Ishikawa (cell line): ENCODE measurements around the gene NFYC.

Source experiments
- EGR1 ChIP-seq: IDR thresholded peaks from 2 replicates; pipeline ENCODE4 v1.6.1; 2012
- RAD21 ChIP-seq: IDR thresholded peaks from 2 replicates; pipeline ENCODE4 v1.6.1; 2012; ENCODE audit warnings: low read depth
- TCF12 ChIP-seq: IDR thresholded peaks from 2 replicates; pipeline ENCODE4 v1.6.1; 2012; ENCODE audit warnings: low read depth
- TF ChIP-seq, protein P1 (sequence below): IDR thresholded peaks from 2 replicates; pipeline ENCODE4 v1.6.1; 2012; ENCODE audit warnings: low read depth, mild to moderate bottlenecking

DNA sequence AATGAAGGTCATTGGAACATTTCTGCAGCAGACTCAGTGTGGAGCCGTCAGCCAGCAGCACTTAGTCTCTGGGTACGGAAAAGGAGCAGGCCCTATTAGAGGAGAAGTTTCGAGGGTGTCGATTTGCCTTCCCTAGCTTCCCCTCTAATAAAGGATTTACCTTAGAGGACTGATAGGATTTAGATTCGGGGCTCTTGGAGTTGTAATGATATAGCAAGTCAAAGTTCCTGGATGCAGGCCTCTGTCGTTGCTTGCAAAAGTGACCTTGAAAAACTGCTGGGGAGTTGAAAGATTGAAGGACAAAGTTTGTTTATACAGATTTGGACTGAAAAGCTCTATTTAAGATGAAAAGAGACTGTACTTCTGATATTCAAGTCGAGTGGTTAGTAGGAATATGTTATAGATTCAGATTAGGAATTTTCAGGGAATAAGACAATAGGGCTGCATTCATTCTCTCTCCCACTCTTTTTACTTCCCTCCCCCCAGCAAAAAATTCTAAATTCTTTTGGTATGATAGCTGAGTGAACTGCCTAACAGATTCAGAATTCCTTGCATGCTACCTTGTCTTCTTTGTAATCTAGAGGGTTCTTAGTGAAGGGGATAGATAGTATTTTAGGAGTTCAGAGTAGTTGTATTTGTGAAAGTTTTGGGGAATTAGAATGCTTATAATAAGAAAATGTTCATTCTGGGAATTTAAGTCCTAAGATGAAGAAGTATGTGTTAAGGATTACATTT, 19.2 kb downstream of the NFYC start:
- TF ChIP-seq, protein P1, sequence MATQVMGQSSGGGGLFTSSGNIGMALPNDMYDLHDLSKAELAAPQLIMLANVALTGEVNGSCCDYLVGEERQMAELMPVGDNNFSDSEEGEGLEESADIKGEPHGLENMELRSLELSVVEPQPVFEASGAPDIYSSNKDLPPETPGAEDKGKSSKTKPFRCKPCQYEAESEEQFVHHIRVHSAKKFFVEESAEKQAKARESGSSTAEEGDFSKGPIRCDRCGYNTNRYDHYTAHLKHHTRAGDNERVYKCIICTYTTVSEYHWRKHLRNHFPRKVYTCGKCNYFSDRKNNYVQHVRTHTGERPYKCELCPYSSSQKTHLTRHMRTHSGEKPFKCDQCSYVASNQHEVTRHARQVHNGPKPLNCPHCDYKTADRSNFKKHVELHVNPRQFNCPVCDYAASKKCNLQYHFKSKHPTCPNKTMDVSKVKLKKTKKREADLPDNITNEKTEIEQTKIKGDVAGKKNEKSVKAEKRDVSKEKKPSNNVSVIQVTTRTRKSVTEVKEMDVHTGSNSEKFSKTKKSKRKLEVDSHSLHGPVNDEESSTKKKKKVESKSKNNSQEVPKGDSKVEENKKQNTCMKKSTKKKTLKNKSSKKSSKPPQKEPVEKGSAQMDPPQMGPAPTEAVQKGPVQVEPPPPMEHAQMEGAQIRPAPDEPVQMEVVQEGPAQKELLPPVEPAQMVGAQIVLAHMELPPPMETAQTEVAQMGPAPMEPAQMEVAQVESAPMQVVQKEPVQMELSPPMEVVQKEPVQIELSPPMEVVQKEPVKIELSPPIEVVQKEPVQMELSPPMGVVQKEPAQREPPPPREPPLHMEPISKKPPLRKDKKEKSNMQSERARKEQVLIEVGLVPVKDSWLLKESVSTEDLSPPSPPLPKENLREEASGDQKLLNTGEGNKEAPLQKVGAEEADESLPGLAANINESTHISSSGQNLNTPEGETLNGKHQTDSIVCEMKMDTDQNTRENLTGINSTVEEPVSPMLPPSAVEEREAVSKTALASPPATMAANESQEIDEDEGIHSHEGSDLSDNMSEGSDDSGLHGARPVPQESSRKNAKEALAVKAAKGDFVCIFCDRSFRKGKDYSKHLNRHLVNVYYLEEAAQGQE, result no peak
- TF ChIP-seq EGR1, result no peak
- TF ChIP-seq RAD21, result no peak
- TF ChIP-seq TCF12, result no peak
